Measurements from ENCODE around the gene CDK15.

Gene CDK15

DNA sequence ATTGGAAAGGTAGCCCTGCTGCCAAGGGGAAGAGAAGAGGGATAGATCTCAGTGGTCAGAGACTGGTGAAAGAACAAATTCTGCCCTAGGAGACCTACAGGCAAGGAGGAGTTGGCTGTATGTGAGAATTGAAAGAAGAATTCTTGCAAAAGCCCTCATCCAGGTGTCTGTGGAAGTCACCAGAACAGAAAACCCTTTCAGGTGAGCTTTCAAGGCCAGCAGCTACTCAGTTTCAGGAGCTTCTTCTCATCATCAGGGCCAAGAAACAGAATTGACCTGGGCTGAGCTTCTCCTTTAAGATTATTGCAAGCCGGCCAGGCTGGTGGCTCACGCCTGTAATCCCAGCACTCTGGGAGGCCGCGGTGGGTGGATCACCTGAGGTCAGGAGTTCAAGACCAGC lies 110.2 kb downstream of the CDK15 start:
- no peak for DNase-seq

- no peak for DNase-seq
Measured at GRCh38 chr2:201918616-201919307, 112.4 kb downstream of the CDK15 start.

DNA sequence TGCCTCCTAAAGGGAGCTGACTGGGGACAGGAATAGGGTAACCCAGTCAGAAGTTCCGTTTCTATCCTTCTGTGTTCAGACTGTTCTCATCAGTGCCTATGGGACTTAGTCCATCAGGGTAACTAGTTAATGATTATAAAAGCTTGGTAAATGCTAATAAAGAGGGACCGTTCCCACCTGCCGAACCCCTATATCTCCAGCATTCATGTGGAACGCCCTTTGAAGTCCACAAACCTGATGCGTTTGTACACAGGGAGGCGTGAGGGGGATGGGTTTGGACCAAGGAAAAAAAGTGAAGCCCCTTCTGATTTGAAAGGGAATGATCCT lies 112.9 kb downstream of the CDK15 start:
- DNase-seq: no peak

GRCh38 chr2:201923436-201924328 lies 117.3 kb downstream of the CDK15 start:
- DNase-seq: no peak

GRCh38 chr2:201924453-201924852 lies 118.1 kb downstream of the CDK15 start:
- DNase-seq: no peak

GRCh38 chr2:201925056-201925455 lies 118.7 kb downstream of the CDK15 start:
- DNase-seq: no peak

DNA sequence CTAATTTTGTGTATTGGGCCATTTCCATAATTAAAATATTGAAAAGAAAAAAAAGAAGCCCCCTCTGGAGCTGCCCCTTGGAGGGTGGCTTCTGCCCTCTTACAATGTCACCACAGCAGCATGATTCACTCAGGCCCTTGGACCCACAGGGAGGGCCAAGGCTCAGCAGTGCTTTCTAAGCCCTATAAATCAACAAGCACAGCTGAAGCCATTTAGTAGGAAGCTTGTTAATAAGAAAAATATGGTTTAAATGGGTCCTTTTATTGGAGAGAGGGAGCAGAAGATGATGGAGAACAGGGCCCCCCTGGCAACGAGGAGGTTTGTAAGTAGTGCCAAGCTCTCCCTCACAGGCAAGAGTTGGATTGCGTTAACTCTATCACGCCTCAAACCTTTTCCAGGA lies 119.7 kb downstream of the CDK15 start:
- DNase-seq: no peak

GRCh38 chr2:201928363-201928762 lies 122.0 kb downstream of the CDK15 start:
- no peak for DNase-seq

- DNase-seq: no peak
Measured at GRCh38 chr2:201929281-201930026, 123.1 kb downstream of the CDK15 start.

DNA sequence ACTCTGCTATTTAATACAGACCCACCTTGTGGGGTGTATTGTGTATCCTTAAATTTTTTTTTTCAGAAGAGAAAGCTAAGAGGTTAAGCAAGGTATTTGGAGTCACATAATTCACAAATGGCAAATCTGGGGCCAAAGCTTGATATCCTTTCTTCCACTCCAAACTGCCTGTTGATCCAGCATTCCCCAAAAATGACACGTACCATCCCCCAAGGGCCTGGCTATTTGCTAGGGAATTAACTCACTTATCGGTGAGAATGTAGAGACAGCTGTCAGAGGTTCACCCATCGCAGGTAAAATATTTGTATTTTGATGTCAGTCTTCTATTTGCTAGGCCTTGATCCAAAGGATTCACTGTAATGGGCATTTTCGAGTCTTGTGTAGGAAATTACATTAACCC lies 123.7 kb downstream of the CDK15 start:
- no peak for DNase-seq

GRCh38 chr2:201930831-201931230 lies 124.5 kb downstream of the CDK15 start:
- no peak for DNase-seq

DNA sequence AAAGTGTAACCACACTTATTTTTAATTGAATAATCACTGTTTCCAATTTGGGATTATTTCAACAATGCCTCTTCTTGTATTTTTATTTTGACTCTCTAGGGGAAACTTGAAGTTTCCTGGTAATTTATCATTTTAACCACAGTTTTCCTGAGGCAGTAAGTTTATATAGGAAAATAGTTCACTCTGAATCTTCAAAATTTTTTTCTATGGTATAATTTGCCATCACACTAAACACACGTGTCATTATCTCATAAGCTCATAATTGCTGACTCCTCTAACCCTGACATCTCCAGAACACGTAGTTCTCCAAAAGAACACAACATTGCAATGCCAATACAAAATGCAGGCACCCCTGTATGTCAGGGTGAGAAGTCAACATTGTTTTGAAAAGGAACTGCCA lies 125.1 kb downstream of the CDK15 start:
- DNase-seq: no peak

- no peak for DNase-seq
Measured at GRCh38 chr2:201931951-201932350, 125.6 kb downstream of the CDK15 start.

DNA sequence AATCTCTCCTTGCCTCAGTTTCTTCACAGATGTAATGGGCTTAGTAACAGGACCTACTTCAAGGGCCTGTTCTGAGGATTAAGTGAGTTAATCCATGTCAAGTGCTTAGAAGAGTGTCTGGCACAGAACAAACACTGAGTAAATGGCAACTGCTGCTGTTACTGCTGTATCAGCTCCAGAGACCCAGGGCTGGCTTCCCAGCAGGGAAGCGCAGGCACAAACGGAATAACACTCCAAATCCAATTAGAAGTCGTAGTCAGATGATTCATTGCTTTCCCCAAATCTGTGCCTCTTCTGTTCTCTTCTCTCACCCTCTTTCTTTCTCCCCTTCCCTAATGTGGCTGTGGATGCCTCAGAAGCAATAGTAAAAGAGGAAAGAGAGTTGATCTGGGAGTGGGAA lies 126.2 kb downstream of the CDK15 start:
- no peak for DNase-seq

DNA sequence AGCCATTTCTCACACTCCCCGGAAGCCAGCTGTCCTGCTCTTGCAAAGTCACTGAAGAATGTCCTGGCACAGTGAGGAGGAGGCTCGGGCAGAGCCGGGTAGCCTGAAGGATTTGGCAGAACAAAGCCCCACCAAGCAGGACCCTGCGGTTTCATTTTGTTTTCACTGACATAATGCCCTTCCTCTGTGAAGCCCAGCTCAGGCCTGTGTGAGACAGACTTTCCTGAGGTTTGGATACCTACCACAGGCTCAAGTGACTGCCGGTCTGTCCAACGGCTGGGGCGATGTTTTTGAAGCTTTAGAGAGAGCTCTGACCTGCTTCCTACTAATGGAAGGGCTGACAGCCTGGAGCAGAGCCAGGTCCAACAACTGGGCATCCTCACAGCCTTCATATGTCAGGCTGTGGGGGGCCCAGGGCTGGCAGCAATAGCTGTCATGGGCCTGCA lies 127.5 kb downstream of the CDK15 start:
- DNase-seq: no peak

- no peak for DNase-seq
Measured at GRCh38 chr2:201936817-201937216, 130.5 kb downstream of the CDK15 start.

GRCh38 chr2:201937343-201937742 lies 131.0 kb downstream of the CDK15 start:
- DNase-seq: no peak

- DNase-seq: no peak
Measured at GRCh38 chr2:201938156-201938775, 131.9 kb downstream of the CDK15 start.

DNA sequence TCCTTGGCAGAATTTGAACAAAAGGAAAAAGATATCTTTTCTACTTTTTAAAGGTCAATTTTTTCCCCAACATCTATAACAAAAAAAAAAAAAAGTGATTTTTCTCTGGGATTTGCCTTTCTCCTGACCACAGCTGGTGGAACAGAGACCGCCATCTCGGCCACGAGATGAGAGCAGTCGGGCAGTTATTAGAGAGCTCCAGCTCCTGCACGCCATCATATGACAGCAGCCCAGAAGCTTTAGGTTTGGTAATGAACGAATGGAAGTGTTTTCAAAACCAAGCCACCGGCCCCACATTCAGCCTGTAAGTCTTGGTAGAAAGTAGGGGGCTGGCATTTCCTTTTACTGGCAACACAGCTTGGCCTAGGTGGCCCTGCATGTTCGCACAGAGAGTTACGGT lies 132.4 kb downstream of the CDK15 start:
- no peak for DNase-seq

DNA sequence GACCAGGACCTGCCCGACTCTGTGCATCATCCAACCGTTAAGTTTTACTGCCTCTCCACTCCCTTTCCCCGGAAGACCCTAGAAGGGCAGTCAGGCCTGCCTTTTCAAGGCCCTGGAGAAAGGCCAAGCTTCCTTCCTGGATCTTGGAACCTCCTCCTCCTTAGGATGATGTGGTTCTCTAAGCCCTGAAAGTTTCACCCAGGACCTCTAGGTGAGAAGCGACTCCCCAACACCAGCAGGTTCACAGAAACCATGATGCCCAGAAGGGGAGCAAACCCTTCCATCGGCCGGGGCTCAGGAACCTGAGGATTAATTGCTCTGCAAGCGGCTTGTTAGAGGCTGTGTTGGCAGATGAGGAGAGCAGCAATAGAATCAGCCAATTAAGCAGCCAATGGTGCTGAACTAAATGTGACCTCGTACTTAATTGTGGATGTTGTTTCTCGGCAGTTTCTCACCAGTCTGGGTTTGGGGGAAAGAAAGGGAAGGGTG lies 133.2 kb downstream of the CDK15 start:
- no peak for DNase-seq

- DNase-seq: no peak
Measured at GRCh38 chr2:201942531-201942930, 136.2 kb downstream of the CDK15 start.
